Measurements from ENCODE around the gene DDX5.
"Not testable (repeated sequence)": the region's sequence is repeated elsewhere in the genome, so short reads cannot be mapped to it uniquely, and the experiment has no call there.

Gene DDX5

DNA sequence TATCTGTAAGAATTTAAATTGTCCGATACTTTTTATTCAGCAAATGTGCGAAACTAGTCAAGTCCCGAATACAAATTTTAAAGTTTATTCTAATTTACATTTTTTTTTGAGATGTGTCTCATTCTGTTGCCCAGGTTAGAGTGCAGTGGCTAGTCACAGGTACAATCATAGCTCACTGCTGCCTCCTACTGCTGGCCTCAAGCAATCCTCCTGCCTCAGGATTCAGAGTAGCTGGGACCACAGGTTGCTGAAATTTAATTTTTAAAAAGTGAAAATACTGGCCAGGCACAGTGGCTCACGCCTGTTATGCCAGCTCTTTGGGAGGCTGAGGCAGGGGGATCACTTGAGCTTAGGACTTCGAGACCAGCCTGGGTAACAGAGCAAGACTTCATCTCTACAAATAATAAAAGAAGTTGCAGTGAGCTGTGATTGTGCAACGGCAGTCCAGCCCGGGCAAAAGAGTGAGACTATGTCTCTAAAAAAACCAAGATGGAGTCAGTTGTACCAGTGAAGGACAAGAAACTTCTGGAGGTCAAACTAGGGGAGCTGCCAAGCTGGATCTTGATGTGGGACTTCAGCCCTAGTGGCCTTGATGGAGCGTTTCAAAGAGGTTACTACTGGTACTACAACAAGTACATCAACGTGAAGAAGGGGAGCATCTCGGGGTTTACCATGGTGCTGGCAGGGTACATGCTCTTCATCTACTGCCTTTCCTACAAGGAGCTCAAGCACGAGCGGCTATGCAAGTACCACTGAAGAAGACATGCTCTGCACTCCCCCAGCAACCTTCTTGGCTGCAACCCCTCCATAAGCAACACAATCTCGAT lies 14.8 kb downstream of the DDX5 start:
- no peaks in the 10 kb centered on the region for H3K27me3 ChIP-seq (ENCODE audit: control insufficient read depth in 1 of 2, insufficient read depth in 2 of 2, low read length in 2 of 2)
- no peak overlapping the region for H3K27ac ChIP-seq (ENCODE audit: low read depth, low read length)
- no peak overlapping the region for H3K4me3 ChIP-seq (ENCODE audit: low read depth in 1 of 2, low read length in 2 of 2)
- H3K9me3 ChIP-seq (ENCODE audit: low read length): no peaks in the 10 kb centered on the region
- peaks cover 17% of the 10 kb centered on the region for H3K4me1 ChIP-seq (ENCODE audit: insufficient read depth, low read length)
- H3K9ac ChIP-seq (ENCODE audit: low read length): no peak overlapping the region
- peaks cover 27% of the 10 kb centered on the region for H3K36me3 ChIP-seq (ENCODE audit: insufficient read depth, low read length)

DNA sequence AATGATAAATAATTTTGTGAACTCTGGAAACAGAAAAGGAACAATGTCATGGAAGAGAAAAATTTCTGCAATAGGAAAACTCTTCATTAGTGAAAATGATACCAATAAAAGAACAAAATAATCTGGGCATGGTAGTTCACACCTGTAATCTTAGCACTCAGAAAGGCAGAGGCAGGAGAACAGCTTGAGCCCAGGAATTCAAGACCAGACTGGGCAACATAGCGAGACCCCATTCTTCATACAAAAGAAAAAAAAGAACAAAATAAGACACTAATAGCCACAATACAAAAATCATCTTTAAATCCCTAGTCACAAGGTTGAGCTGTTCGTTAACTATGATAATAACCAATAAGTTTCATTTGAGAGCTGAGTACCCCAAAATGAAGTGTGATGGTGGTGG lies 17.8 kb downstream of the DDX5 start:
- Histone ChIP-seq H3K4me3 (ENCODE audit: low read depth in 1 of 2, low read length in 2 of 2) (no peak overlapping the region), H3K27ac (ENCODE audit: low read depth, low read length) (no peak overlapping the region), H3K27me3 (ENCODE audit: control insufficient read depth in 1 of 2, insufficient read depth in 2 of 2, low read length in 2 of 2) (no peaks in the 10 kb centered on the region), H3K9me3 (ENCODE audit: low read length) (no peaks in the 10 kb centered on the region), H3K9ac (ENCODE audit: low read length) (no peak overlapping the region), H3K4me1 (ENCODE audit: insufficient read depth, low read length) (no peaks in the 10 kb centered on the region), H3K36me3 (ENCODE audit: insufficient read depth, low read length) (peaks cover 44% of the 10 kb centered on the region)

DNA sequence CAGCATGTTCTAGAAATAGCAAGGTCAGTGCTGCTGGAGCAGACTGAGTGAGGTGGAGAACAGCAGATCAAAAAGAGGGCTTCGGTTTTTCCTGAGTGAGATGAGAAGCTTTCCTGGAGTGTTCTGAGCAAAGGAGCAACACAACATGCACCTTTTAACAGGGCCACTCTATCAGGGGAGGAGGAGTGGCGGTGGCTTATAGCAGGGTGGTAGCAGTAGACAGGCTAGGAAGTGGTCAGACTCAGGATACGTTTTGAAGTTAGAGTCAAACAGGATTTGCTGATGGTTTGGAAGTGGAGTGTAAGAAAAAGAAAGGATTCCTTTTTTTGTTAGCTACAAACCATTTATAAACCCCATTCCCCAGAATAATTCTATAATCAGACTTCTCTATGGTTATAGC lies 21.7 kb downstream of the DDX5 start:
- H3K9me3 ChIP-seq (ENCODE audit: low read length): no peaks in the 10 kb centered on the region
- H3K36me3 ChIP-seq (ENCODE audit: insufficient read depth, low read length): peaks cover 30% of the 10 kb centered on the region
- no peak overlapping the region for H3K27ac ChIP-seq (ENCODE audit: low read depth, low read length)
- no peak overlapping the region for H3K9ac ChIP-seq (ENCODE audit: low read length)
- no peak overlapping the region for H3K4me3 ChIP-seq (ENCODE audit: low read depth in 1 of 2, low read length in 2 of 2)
- no peaks in the 10 kb centered on the region for H3K4me1 ChIP-seq (ENCODE audit: insufficient read depth, low read length)
- no peaks in the 10 kb centered on the region for H3K27me3 ChIP-seq (ENCODE audit: control insufficient read depth in 1 of 2, insufficient read depth in 2 of 2, low read length in 2 of 2)

DNA sequence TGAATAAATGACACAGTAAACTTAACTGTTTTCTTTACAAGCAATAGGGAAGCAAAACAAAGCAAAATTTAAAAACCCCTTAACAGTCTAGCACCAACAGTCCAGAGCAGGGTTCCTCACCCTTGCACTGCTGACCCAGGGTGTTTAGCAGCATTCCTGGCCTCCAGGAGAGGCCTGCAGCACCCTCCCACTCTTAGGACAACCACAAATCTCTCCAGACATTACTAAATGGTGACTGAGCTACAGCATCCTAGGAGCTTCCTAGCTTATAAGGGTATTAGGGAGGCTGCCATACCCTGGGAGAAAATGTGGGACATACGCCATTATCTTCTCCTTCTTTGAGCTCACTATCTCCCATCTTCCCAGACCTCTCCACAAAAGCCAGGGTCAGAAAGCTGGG lies 25.1 kb downstream of the DDX5 start:
- no peak overlapping the region for H3K9ac ChIP-seq (ENCODE audit: low read length)

DNA sequence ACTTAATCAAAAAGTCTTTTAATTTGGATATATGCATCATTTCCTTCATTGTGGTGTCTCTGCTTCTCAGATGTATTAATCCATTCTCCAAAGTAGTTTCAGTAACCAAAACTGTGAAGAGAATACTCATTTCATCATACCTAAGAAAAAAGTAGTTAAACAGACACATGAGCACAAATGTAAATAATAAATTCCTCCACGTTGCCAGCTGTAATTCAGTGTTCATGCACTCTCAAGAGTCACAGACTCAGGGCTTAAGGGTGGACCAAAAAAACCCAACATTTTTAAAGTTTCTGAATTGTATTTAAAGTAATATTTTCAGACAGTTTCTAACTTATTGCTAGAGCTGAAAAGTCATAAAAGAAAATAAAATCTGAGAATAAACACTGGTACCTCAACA lies 28.2 kb downstream of the DDX5 start:
- Histone ChIP-seq H3K4me1 (ENCODE audit: insufficient read depth, low read length) (no peaks in the 10 kb centered on the region), H3K27ac (ENCODE audit: low read depth, low read length) (no peak overlapping the region), H3K4me3 (ENCODE audit: low read depth in 1 of 2, low read length in 2 of 2) (no peak overlapping the region), H3K9me3 (ENCODE audit: low read length) (no peaks in the 10 kb centered on the region), H3K36me3 (ENCODE audit: insufficient read depth, low read length) (peaks cover 10% of the 10 kb centered on the region), H3K9ac (ENCODE audit: low read length) (no peak overlapping the region), H3K27me3 (ENCODE audit: control insufficient read depth in 1 of 2, insufficient read depth in 2 of 2, low read length in 2 of 2) (no peaks in the 10 kb centered on the region)

More for the DNA sequence above, 25.1 kb downstream of the DDX5 start:
- no peak overlapping the region for H3K27ac ChIP-seq (ENCODE audit: low read depth, low read length)
- peaks cover 26% of the 10 kb centered on the region for H3K36me3 ChIP-seq (ENCODE audit: insufficient read depth, low read length)
- no peaks in the 10 kb centered on the region for H3K9me3 ChIP-seq (ENCODE audit: low read length)
- H3K27me3 ChIP-seq (ENCODE audit: control insufficient read depth in 1 of 2, insufficient read depth in 2 of 2, low read length in 2 of 2): no peaks in the 10 kb centered on the region
- no peak overlapping the region for H3K4me3 ChIP-seq (ENCODE audit: low read depth in 1 of 2, low read length in 2 of 2)
- H3K4me1 ChIP-seq (ENCODE audit: insufficient read depth, low read length): no peaks in the 10 kb centered on the region

DNA sequence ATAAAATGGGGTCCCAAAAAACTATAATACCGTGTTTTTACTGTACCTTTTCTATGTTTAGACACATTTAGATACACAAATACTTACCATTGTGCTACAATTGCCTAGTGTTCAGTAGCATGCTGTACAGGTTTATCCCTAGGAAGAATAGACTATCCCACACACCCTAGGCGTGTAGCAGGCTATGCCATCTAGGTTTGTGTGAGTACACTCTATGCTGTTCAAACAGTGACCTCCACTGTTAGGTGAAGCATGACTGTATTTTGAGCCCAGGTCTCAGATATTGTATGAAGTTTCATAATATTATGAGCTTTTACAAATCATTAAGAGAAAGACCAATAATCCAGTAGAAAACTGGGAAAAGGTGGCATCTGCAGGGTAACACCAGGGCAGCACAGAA lies 33.5 kb downstream of the DDX5 start:
- Histone ChIP-seq H3K27ac (ENCODE audit: low read depth, low read length) (no peak overlapping the region), H3K9me3 (ENCODE audit: low read length) (no peaks in the 10 kb centered on the region), H3K4me1 (ENCODE audit: insufficient read depth, low read length) (no peaks in the 10 kb centered on the region), H3K27me3 (ENCODE audit: control insufficient read depth in 1 of 2, insufficient read depth in 2 of 2, low read length in 2 of 2) (no peaks in the 10 kb centered on the region), H3K4me3 (ENCODE audit: low read depth in 1 of 2, low read length in 2 of 2) (no peak overlapping the region), H3K9ac (ENCODE audit: low read length) (no peak overlapping the region), H3K36me3 (ENCODE audit: insufficient read depth, low read length) (no peaks in the 10 kb centered on the region)

DNA sequence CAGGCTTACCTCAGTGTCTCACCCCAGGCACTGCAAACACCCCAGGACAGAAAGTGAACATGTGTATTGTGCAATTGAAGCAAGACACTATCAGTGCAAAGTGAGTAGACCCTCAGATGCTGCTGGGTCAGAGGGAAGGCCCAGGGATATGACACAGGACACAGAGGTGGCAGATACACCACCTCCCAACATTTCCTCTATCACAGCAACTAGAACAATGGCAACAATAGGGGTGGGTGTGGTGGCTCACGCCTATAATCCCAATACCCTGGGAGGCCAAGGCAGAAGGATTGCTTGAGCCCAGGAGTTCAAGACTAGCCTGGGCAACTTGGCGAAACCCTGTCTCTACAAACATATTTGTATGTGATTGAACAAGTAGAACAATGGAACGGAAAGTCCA lies 34.6 kb downstream of the DDX5 start:
- Histone ChIP-seq H3K4me1 (ENCODE audit: insufficient read depth, low read length) (no peaks in the 10 kb centered on the region), H3K36me3 (ENCODE audit: insufficient read depth, low read length) (no peaks in the 10 kb centered on the region), H3K9me3 (ENCODE audit: low read length) (no peaks in the 10 kb centered on the region), H3K4me3 (ENCODE audit: low read depth in 1 of 2, low read length in 2 of 2) (no peak overlapping the region), H3K9ac (ENCODE audit: low read length) (no peak overlapping the region), H3K27ac (ENCODE audit: low read depth, low read length) (no peak overlapping the region), H3K27me3 (ENCODE audit: control insufficient read depth in 1 of 2, insufficient read depth in 2 of 2, low read length in 2 of 2) (no peaks in the 10 kb centered on the region)

DNA sequence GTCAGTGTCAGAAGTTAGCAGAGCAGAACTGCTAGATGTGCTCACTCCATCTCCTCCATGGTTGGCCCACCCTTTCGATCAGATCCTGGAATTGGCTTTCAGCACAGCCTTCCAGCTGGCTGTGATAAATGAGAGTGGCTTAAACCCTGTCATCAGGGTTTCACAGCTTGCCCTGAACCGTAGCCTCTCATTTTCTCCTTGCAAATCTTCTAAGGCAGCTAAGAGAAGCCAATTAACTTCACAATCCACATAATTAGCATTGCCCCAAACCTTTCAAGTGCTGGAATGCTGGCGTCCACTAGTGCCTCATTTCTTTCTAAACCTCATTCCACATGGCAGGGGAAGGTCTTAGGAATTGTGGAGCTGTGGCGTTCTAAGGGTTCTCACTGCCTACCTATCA lies 35.5 kb downstream of the DDX5 start:
- Histone ChIP-seq H3K4me3 (ENCODE audit: low read depth in 1 of 2, low read length in 2 of 2) (no peak overlapping the region), H3K36me3 (ENCODE audit: insufficient read depth, low read length) (no peaks in the 10 kb centered on the region), H3K4me1 (ENCODE audit: insufficient read depth, low read length) (no peaks in the 10 kb centered on the region), H3K9ac (ENCODE audit: low read length) (no peak overlapping the region), H3K27ac (ENCODE audit: low read depth, low read length) (no peak overlapping the region), H3K27me3 (ENCODE audit: control insufficient read depth in 1 of 2, insufficient read depth in 2 of 2, low read length in 2 of 2) (no peaks in the 10 kb centered on the region), H3K9me3 (ENCODE audit: low read length) (no peaks in the 10 kb centered on the region)

DNA sequence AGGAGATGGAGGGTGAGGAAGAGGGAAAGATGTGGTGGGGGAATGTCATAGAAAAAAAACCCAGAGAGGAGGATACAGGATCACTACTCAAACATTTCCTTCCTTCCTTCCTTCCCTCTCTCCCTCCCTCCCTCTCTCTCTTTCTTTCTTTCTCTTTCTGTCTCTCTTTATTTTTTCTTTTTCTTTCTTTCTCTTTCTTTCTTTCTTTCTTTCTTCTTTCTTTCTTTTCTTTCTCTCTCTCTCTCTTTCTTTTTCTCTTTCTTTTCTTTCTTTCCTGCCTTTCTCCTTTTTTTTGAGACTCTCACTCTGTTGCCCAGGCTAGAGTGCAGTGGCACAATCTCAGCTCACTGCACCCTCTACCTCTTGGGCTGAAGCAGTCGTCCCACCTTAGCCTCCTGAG lies 39.3 kb downstream of the DDX5 start:
- H3K9ac ChIP-seq (ENCODE audit: low read length); H3K36me3 ChIP-seq (ENCODE audit: insufficient read depth, low read length); H3K9me3 ChIP-seq (ENCODE audit: low read length); H3K27me3 ChIP-seq (ENCODE audit: control insufficient read depth in 1 of 2, insufficient read depth in 2 of 2, low read length in 2 of 2); H3K27ac ChIP-seq (ENCODE audit: low read depth, low read length); H3K4me3 ChIP-seq (ENCODE audit: low read depth in 1 of 2, low read length in 2 of 2); H3K4me1 ChIP-seq (ENCODE audit: insufficient read depth, low read length): not testable (repeated sequence)

DNA sequence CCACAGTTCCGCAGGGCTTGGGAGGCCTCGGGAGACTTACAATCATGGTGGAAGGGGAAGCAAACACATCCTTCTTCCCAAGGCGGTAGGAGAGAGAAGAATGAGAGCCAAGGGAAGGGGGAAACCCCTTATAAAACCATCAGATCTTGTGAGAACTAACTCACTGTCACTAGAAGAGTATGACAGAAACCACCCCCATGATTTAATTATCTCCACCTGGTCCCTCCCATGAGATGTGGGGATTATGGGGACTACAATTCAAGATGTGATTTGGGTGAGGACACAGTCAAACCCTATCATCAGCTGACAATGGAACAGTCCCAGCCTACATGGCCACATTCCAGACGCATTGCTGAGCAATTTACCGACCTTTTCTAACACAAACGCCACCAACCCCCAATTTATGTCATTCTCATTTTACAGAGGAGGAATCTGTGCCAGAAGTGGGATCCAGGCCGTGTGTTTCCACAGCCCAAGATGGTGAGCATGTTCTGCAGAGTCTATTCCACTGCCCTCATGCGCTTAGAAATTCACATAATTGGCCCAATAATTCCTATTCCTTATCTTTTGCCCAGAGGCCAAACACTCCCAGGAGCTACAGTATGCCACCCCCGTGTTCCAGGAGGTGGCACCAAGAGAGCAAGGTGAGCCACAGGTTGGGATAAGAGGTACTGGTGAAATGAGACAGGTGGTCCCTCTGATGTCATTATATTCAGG lies 39.9 kb downstream of the DDX5 start:
- H3K27ac ChIP-seq (ENCODE audit: low read depth, low read length): no peak overlapping the region
- no peak overlapping the region for H3K4me3 ChIP-seq (ENCODE audit: low read depth in 1 of 2, low read length in 2 of 2)
- no peaks in the 10 kb centered on the region for H3K36me3 ChIP-seq (ENCODE audit: insufficient read depth, low read length)
- no peaks in the 10 kb centered on the region for H3K4me1 ChIP-seq (ENCODE audit: insufficient read depth, low read length)
- no peak overlapping the region for H3K9ac ChIP-seq (ENCODE audit: low read length)
- H3K27me3 ChIP-seq (ENCODE audit: control insufficient read depth in 1 of 2, insufficient read depth in 2 of 2, low read length in 2 of 2): no peaks in the 10 kb centered on the region
- H3K9me3 ChIP-seq (ENCODE audit: low read length): no peaks in the 10 kb centered on the region

DNA sequence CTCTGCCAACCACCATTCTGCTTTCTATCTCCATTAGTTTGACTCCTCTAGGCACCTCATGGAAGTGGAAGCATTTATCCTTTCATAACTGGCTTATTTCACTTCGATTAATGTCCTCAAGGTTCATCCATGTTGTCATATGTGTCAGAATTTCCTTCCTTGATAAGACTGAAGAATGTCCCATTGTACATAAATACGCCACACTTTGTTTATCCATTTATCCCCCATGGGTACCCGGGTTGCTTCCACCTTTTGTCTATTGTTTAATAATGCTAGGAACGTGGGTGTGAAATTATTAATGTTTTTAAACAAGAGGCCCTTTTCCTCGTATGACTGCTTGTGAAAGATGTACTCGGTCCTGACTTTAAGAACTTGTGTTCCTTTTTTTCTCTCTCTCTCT lies 44.3 kb downstream of the DDX5 start:
- H3K27me3 ChIP-seq (ENCODE audit: control insufficient read depth in 1 of 2, insufficient read depth in 2 of 2, low read length in 2 of 2): no peaks in the 10 kb centered on the region
- no peak overlapping the region for H3K9ac ChIP-seq (ENCODE audit: low read length)
- no peaks in the 10 kb centered on the region for H3K9me3 ChIP-seq (ENCODE audit: low read length)
- no peaks in the 10 kb centered on the region for H3K4me1 ChIP-seq (ENCODE audit: insufficient read depth, low read length)
- no peak overlapping the region for H3K27ac ChIP-seq (ENCODE audit: low read depth, low read length)
- no peaks in the 10 kb centered on the region for H3K36me3 ChIP-seq (ENCODE audit: insufficient read depth, low read length)
- H3K4me3 ChIP-seq (ENCODE audit: low read depth in 1 of 2, low read length in 2 of 2): no peak overlapping the region

DNA sequence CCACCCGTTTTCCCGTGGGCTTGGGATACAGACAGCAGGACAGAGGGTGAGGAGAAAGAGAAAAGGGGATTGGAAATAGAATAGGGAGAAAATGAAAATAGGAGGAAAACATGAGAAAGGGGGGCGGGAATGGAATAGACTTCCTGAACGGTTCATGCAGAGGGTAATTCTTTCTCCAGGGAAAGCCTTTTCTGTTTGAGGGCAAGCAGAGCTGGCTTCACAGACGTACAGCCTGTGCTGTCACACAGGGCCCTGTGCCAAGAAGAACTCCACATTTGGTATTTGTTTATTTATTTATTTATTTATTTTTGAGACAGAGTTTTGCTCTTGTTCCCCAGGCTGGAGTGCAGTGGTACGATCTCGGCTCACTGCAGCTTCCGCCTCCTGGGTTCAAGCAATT lies 45.1 kb downstream of the DDX5 start:
- Histone ChIP-seq H3K36me3 (ENCODE audit: insufficient read depth, low read length) (no peaks in the 10 kb centered on the region), H3K9me3 (ENCODE audit: low read length) (no peaks in the 10 kb centered on the region), H3K4me1 (ENCODE audit: insufficient read depth, low read length) (no peaks in the 10 kb centered on the region), H3K9ac (ENCODE audit: low read length) (no peak overlapping the region), H3K4me3 (ENCODE audit: low read depth in 1 of 2, low read length in 2 of 2) (no peak overlapping the region), H3K27me3 (ENCODE audit: control insufficient read depth in 1 of 2, insufficient read depth in 2 of 2, low read length in 2 of 2) (no peaks in the 10 kb centered on the region), H3K27ac (ENCODE audit: low read depth, low read length) (no peak overlapping the region)
